ENCODE measurements around the gene USP31. TPM values are rescaled to one million over a fixed set of nuclear protein-coding genes. Genes with fewer than 3 reads are reported as not detected.

USP31 gene, protein sequence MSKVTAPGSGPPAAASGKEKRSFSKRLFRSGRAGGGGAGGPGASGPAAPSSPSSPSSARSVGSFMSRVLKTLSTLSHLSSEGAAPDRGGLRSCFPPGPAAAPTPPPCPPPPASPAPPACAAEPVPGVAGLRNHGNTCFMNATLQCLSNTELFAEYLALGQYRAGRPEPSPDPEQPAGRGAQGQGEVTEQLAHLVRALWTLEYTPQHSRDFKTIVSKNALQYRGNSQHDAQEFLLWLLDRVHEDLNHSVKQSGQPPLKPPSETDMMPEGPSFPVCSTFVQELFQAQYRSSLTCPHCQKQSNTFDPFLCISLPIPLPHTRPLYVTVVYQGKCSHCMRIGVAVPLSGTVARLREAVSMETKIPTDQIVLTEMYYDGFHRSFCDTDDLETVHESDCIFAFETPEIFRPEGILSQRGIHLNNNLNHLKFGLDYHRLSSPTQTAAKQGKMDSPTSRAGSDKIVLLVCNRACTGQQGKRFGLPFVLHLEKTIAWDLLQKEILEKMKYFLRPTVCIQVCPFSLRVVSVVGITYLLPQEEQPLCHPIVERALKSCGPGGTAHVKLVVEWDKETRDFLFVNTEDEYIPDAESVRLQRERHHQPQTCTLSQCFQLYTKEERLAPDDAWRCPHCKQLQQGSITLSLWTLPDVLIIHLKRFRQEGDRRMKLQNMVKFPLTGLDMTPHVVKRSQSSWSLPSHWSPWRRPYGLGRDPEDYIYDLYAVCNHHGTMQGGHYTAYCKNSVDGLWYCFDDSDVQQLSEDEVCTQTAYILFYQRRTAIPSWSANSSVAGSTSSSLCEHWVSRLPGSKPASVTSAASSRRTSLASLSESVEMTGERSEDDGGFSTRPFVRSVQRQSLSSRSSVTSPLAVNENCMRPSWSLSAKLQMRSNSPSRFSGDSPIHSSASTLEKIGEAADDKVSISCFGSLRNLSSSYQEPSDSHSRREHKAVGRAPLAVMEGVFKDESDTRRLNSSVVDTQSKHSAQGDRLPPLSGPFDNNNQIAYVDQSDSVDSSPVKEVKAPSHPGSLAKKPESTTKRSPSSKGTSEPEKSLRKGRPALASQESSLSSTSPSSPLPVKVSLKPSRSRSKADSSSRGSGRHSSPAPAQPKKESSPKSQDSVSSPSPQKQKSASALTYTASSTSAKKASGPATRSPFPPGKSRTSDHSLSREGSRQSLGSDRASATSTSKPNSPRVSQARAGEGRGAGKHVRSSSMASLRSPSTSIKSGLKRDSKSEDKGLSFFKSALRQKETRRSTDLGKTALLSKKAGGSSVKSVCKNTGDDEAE (N-terminal part only)
- 8.9 TPM for total RNA-seq

DNA sequence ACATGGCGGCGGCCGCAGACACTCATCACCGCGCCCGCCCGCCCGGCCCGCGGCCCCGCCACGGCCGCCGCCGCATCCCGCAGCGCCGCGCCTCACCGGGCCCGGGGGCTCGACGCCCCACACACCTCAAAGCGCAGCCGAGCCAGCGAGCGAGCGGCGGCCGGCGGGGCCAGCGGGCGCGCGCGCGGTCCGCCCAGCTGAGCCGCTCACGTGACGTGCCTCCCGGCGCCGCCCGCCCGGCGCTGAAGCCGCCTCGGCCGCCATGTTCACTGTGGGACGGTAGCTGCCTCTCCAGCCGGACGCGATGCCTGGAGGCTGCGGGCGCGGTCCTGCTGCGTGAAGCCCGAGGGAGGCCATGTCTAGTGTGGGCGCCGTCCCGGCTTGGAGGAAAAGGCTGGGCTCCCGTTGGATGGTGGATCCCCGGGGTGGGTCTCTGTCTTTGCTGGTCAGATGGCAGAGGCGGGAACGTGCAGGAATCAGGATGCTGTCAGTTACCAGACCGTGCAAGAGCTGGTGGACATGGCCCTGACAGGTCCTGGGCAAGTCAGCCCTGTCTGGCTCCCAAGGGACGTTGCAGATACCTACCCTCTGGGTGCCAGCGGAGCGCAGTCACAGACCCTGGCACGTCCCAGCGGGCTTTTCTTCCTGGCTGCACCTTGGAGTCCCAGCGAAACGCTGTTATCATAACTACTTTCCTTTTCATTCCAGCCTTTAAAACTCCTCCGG is at the start of gene USP31:
Gene USP31, minus strand, starts transcription at position 186 of the 726 bp plus-strand sequence. Its CDS starts 182 bp downstream, at position 4.
- no peaks in the 10 kb centered on the region for H3K27me3 ChIP-seq (ENCODE audit: control insufficient read depth in 3 of 3, insufficient read depth in 3 of 3, low read length in 3 of 3)
- peak within 1 kb of the TSS; percentile 54 for H3K27ac ChIP-seq (ENCODE audit: low read depth, low read length)
- peaks cover 26 to 33% (median 31%) of the 10 kb centered on the region in 3 donors for H3K4me1 ChIP-seq (ENCODE audit: control insufficient read depth in 3 of 3, insufficient read depth in 3 of 3, low read length in 3 of 3)
- no peaks in the 10 kb centered on the region for H3K36me3 ChIP-seq (ENCODE audit: control insufficient read depth in 3 of 3, insufficient read depth in 3 of 3, low read length in 3 of 3)
- H3K4me3 ChIP-seq (ENCODE audit: low read length in 3 of 3): peak within 1 kb of the TSS; percentile 92 to 98 (median 95)
- H3K9ac ChIP-seq (ENCODE audit: low read depth in 1 of 3, low read length in 3 of 3): peak within 1 kb of the TSS; percentile 63 to 83 (median 68)
- no peaks in the 10 kb centered on the region for H3K9me3 ChIP-seq (ENCODE audit: control insufficient read depth in 3 of 3, low read length in 3 of 3)

DNA sequence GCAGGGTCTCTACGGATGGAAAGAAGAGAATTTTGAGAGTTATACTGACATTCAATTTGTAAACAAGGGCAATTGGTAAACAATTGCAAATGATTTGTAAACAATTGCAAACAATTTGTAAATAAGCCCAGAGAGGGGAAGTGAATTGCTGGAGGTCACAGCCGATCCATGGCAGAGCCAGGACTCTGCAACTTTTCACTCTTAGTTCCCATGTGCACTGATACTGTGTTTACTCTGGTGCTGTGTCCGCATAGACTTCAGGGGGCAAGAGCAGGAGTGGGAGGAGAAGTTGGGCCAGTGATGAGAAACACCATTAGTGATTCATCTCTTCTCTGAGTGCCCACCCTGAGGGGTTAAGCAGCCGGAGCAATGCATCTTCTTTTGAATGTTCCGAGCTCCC is 47.3 kb upstream of the USP31 start:
- Histone ChIP-seq H3K9ac (ENCODE audit: low read depth in 1 of 3, low read length in 3 of 3) (no peak overlapping the region), H3K27ac (ENCODE audit: low read depth, low read length) (no peak overlapping the region), H3K9me3 (ENCODE audit: control insufficient read depth in 3 of 3, low read length in 3 of 3) (no peaks in the 10 kb centered on the region), H3K4me1 (ENCODE audit: control insufficient read depth in 3 of 3, insufficient read depth in 3 of 3, low read length in 3 of 3) (peaks cover 10 to 17% (median 14%) of the 10 kb centered on the region in 3 donors), H3K27me3 (ENCODE audit: control insufficient read depth in 3 of 3, insufficient read depth in 3 of 3, low read length in 3 of 3) (peaks cover 0 to 4% (median under 1%) of the 10 kb centered on the region in 3 donors), H3K36me3 (ENCODE audit: control insufficient read depth in 3 of 3, insufficient read depth in 3 of 3, low read length in 3 of 3) (no peaks in the 10 kb centered on the region), H3K4me3 (ENCODE audit: low read length in 3 of 3) (no peak overlapping the region)

DNA sequence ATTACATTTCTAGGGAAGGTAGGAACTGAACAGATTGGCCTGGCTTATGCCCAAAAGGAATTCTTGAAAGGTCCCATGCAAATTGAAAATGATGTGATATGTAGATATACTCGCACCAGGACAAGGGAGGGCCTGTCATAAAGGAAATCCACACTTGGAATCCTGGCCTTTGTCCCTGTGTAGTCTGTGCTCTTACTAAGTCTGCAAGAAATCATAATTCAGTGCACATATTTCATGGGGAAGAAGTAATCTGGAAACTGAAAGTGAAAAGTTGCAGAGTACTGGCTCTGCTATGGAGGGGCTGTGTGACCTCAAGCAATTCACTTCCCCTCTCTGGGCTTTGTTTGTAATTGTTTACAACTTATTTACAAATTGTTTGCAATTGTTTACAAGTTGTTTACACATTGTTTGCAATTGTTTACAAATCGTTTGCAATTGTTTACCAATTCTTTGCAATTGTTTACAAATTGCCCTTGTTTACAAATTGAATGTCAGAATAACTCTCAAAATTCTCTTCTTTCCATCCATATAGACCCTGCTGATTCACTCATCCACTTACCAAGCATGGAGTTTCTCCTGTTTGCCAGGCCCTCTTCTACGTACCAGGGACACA is 46.2 kb upstream of the USP31 start:
- peaks cover 0 to 2% (median under 1%) of the 10 kb centered on the region in 3 donors for H3K27me3 ChIP-seq (ENCODE audit: control insufficient read depth in 3 of 3, insufficient read depth in 3 of 3, low read length in 3 of 3)
- H3K27ac ChIP-seq (ENCODE audit: low read depth, low read length): no peak overlapping the region
- H3K4me1 ChIP-seq (ENCODE audit: control insufficient read depth in 3 of 3, insufficient read depth in 3 of 3, low read length in 3 of 3): peaks cover 10 to 17% (median 14%) of the 10 kb centered on the region in 3 donors
- no peaks in the 10 kb centered on the region for H3K36me3 ChIP-seq (ENCODE audit: control insufficient read depth in 3 of 3, insufficient read depth in 3 of 3, low read length in 3 of 3)
- no peak overlapping the region for H3K4me3 ChIP-seq (ENCODE audit: low read length in 3 of 3)
- H3K9ac ChIP-seq (ENCODE audit: low read depth in 1 of 3, low read length in 3 of 3): no peak overlapping the region
- H3K9me3 ChIP-seq (ENCODE audit: control insufficient read depth in 3 of 3, low read length in 3 of 3): no peaks in the 10 kb centered on the region

DNA sequence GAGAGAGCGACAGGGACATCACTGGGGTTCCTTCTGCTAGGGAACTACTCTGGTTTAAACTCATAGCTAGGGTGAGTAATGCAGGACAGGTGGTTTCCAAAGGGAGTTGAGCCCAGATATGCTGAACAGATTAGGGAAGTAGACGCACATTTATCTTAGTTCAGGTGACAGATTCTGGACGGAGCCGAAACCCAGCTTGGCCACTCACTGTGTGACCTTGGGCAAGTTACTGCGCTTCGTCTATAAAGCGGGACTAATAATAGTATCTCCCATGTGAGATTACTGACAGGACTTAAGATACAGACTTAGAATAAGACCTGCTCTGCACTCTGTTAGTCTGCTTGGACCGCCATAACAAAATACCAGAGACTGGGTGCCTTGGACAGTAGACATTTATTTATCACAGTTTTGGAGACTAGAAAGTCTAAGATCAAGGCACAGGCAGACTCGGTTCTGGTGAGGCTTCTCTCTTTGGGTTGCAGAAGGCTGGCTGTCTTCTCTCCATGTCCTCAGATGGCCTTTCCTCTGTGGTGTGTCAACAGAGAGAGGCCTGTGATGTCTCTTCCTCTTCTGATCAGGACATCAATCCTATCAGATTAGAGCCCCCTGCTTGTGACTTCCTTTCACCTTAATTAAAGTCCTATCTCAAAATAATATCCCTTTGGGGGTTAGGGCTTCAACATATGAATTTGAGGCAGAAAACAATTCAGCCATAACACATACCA is 45.4 kb upstream of the USP31 start:
- Histone ChIP-seq H3K27ac (ENCODE audit: low read depth, low read length) (no peak overlapping the region), H3K9me3 (ENCODE audit: control insufficient read depth in 3 of 3, low read length in 3 of 3) (no peaks in the 10 kb centered on the region), H3K27me3 (ENCODE audit: control insufficient read depth in 3 of 3, insufficient read depth in 3 of 3, low read length in 3 of 3) (peaks cover 0 to 2% (median 0%) of the 10 kb centered on the region in 3 donors), H3K4me3 (ENCODE audit: low read length in 3 of 3) (no peak overlapping the region), H3K36me3 (ENCODE audit: control insufficient read depth in 3 of 3, insufficient read depth in 3 of 3, low read length in 3 of 3) (no peaks in the 10 kb centered on the region), H3K4me1 (ENCODE audit: control insufficient read depth in 3 of 3, insufficient read depth in 3 of 3, low read length in 3 of 3) (peaks cover 10 to 17% (median 14%) of the 10 kb centered on the region in 3 donors), H3K9ac (ENCODE audit: low read depth in 1 of 3, low read length in 3 of 3) (no peak overlapping the region)

DNA sequence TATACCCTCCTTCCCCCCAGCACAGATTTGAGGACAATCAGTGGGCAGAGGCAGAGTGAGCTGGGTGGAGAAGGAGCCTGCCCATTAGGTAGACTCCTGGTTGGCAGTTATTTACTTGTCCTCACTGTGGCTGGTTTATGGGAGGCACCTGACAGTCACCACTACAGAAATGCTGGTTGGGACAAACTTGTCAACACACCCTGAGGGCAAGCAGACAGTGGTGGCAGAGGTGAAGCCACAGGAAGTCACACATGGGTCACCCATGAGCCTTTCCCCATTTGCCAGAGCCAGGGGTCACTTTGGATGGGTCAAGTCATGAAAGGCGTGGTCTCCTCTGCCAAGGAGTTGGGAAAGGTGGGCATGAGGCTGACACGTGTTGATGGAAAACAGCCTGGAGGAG is 39.7 kb upstream of the USP31 start:
- H3K9ac ChIP-seq (ENCODE audit: low read depth in 1 of 3, low read length in 3 of 3): no peak overlapping the region
- H3K4me3 ChIP-seq (ENCODE audit: low read length in 3 of 3): no peak overlapping the region
- H3K36me3 ChIP-seq (ENCODE audit: control insufficient read depth in 3 of 3, insufficient read depth in 3 of 3, low read length in 3 of 3): no peaks in the 10 kb centered on the region
- H3K27ac ChIP-seq (ENCODE audit: low read depth, low read length): no peak overlapping the region
- peaks cover 18 to 28% (median 24%) of the 10 kb centered on the region in 3 donors for H3K27me3 ChIP-seq (ENCODE audit: control insufficient read depth in 3 of 3, insufficient read depth in 3 of 3, low read length in 3 of 3)
- H3K4me1 ChIP-seq (ENCODE audit: control insufficient read depth in 3 of 3, insufficient read depth in 3 of 3, low read length in 3 of 3): peaks cover 0 to 9% (median 4%) of the 10 kb centered on the region in 3 donors
- H3K9me3 ChIP-seq (ENCODE audit: control insufficient read depth in 3 of 3, low read length in 3 of 3): no peaks in the 10 kb centered on the region

DNA sequence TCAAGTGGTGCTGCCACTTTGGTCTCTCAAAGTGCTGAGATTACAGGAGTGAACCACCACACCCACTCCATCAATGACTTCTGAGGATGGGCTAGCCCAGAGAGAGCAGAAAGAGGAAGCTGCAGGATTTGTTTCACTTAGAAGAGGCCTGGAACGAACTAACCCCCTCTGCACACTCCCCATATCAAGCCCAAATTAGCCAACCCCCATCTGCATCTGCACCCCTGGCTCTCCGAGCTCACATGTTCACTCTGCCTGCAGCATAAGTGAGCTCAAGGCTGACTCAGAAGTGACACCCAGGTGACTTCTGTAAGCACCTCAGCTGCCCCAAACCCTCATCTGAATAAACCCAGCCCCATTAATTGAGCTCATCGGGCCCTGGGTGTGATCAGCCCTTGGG is 38.1 kb upstream of the USP31 start:
- no peak overlapping the region for H3K9ac ChIP-seq (ENCODE audit: low read depth in 1 of 3, low read length in 3 of 3)
- H3K4me3 ChIP-seq (ENCODE audit: low read length in 3 of 3): no peak overlapping the region
- no peaks in the 10 kb centered on the region for H3K9me3 ChIP-seq (ENCODE audit: control insufficient read depth in 3 of 3, low read length in 3 of 3)
- H3K36me3 ChIP-seq (ENCODE audit: control insufficient read depth in 3 of 3, insufficient read depth in 3 of 3, low read length in 3 of 3): no peaks in the 10 kb centered on the region
- peaks cover 4 to 18% (median 10%) of the 10 kb centered on the region in 3 donors for H3K4me1 ChIP-seq (ENCODE audit: control insufficient read depth in 3 of 3, insufficient read depth in 3 of 3, low read length in 3 of 3)
- H3K27me3 ChIP-seq (ENCODE audit: control insufficient read depth in 3 of 3, insufficient read depth in 3 of 3, low read length in 3 of 3): peaks cover 29 to 41% (median 33%) of the 10 kb centered on the region in 3 donors
- no peak overlapping the region for H3K27ac ChIP-seq (ENCODE audit: low read depth, low read length)

DNA sequence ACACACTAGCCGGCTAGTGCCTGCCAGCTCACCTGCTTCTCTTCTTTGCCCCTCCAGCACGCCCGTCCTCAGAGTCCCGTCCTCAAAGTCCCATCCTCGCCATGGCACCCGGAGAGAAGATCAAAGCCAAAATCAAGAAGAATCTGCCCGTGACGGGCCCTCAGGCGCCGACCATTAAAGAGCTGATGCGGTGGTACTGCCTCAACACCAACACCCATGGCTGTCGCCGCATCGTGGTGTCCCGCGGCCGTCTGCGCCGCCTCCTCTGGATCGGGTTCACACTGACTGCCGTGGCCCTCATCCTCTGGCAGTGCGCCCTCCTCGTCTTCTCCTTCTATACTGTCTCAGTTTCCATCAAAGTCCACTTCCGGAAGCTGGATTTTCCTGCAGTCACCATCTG is 36.9 kb upstream of the USP31 start:
- Histone ChIP-seq H3K9me3 (ENCODE audit: control insufficient read depth in 3 of 3, low read length in 3 of 3) (no peaks in the 10 kb centered on the region), H3K36me3 (ENCODE audit: control insufficient read depth in 3 of 3, insufficient read depth in 3 of 3, low read length in 3 of 3) (no peaks in the 10 kb centered on the region), H3K27me3 (ENCODE audit: control insufficient read depth in 3 of 3, insufficient read depth in 3 of 3, low read length in 3 of 3) (peaks cover 39 to 47% (median 39%) of the 10 kb centered on the region in 3 donors), H3K9ac (ENCODE audit: low read depth in 1 of 3, low read length in 3 of 3) (no peak overlapping the region), H3K4me1 (ENCODE audit: control insufficient read depth in 3 of 3, insufficient read depth in 3 of 3, low read length in 3 of 3) (peaks cover 7 to 22% (median 12%) of the 10 kb centered on the region in 3 donors), H3K27ac (ENCODE audit: low read depth, low read length) (no peak overlapping the region), H3K4me3 (ENCODE audit: low read length in 3 of 3) (no peak overlapping the region)

DNA sequence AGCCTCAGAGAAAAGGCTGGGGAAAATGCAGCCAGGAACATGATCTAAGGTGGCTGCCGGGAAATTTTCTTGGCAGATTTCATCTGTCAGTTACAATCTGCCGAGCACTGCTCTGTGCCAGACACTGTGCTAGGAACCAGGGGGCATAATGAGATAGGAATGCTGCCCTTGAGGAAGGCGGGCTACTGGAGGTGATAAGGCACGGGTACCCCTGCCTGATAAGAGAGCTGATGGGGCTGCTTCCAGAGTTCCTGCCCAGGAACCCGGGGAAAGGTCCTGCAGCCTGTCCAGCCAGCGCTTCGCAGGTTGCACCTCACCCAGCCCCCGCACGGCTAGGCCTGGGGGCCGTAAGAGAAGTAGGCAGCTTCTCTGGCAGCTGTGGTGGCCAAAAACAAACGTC is 36.4 kb upstream of the USP31 start:
- H3K4me3 ChIP-seq (ENCODE audit: low read length in 3 of 3): no peak overlapping the region
- no peak overlapping the region for H3K9ac ChIP-seq (ENCODE audit: low read depth in 1 of 3, low read length in 3 of 3)
- H3K27me3 ChIP-seq (ENCODE audit: control insufficient read depth in 3 of 3, insufficient read depth in 3 of 3, low read length in 3 of 3): peaks cover 39 to 51% (median 40%) of the 10 kb centered on the region in 3 donors
- no peaks in the 10 kb centered on the region for H3K36me3 ChIP-seq (ENCODE audit: control insufficient read depth in 3 of 3, insufficient read depth in 3 of 3, low read length in 3 of 3)
- no peaks in the 10 kb centered on the region for H3K9me3 ChIP-seq (ENCODE audit: control insufficient read depth in 3 of 3, low read length in 3 of 3)
- peaks cover 7 to 22% (median 12%) of the 10 kb centered on the region in 3 donors for H3K4me1 ChIP-seq (ENCODE audit: control insufficient read depth in 3 of 3, insufficient read depth in 3 of 3, low read length in 3 of 3)
- no peak overlapping the region for H3K27ac ChIP-seq (ENCODE audit: low read depth, low read length)
